Liver (tissue), 9 donors: ENCODE results near the gene PTGDR. TPM values are rescaled to one million over a fixed set of nuclear protein-coding genes. Genes with fewer than 3 reads are reported as not detected.

Experiments
- DNase-seq: peaks from one replicate; pipeline ENCODE4 v3.0.0-alpha.2; 2017; ENCODE audit warnings: low spot score
- H3K27ac ChIP-seq, 2 donors: one replicate each; pipeline ENCODE4 v1.7.0; 2013; ENCODE audit warnings: inconsistent platforms in 2 of 2, low read length in 2 of 2, control low read depth in 1 of 2, low read depth in 1 of 2, mild to moderate bottlenecking in 1 of 2
- H3K27me3 ChIP-seq, 4 donors: one replicate each; pipeline versions ENCODE4 v1.6.1 to v1.7.0; 2013; ENCODE audit warnings: low read length in 3 of 4, inconsistent platforms in 1 of 4, mild to moderate bottlenecking in 1 of 4, moderate library complexity in 1 of 4; ENCODE audit not compliant: control insufficient read depth in 4 of 4, insufficient read depth in 4 of 4
- H3K36me3 ChIP-seq, 4 donors: one replicate each; pipeline versions ENCODE4 v1.6.1 to v1.7.0; 2013; ENCODE audit warnings: low read length in 3 of 4, mild to moderate bottlenecking in 3 of 4, low read depth in 1 of 4, moderate library complexity in 1 of 4; ENCODE audit not compliant: control insufficient read depth in 4 of 4, insufficient read depth in 3 of 4
- H3K4me1 ChIP-seq, 4 donors: one replicate each; pipeline versions ENCODE4 v1.6.1 to v1.7.0; 2013; ENCODE audit warnings: low read length in 3 of 4, mild to moderate bottlenecking in 3 of 4, moderate library complexity in 1 of 4; ENCODE audit not compliant: control insufficient read depth in 4 of 4, insufficient read depth in 4 of 4
- H3K4me3 ChIP-seq, 3 donors: one replicate each; pipeline versions ENCODE4 v1.6.1 to v1.7.0; 2013; ENCODE audit warnings: low read length in 3 of 3, control low read depth in 1 of 3, low read depth in 1 of 3, mild to moderate bottlenecking in 1 of 3
- H3K9ac ChIP-seq, 2 donors: one replicate each; pipeline ENCODE4 v1.7.0; 2013; ENCODE audit warnings: low read length in 2 of 2, mild to moderate bottlenecking in 2 of 2, moderate library complexity in 2 of 2, control low read depth in 1 of 2, low read depth in 1 of 2
- H3K9me3 ChIP-seq, 4 donors: one replicate each; pipeline versions ENCODE4 v1.6.1 to v1.7.0; 2013; ENCODE audit warnings: low read length in 3 of 4; ENCODE audit not compliant: control insufficient read depth in 4 of 4
- EGR1 ChIP-seq, 2 donors: IDR thresholded peaks; 2 replicates each; pipeline ENCODE4 v1.6.1; 2016 to 2018; ENCODE audit warnings: antibody characterized with exemption in 2 of 2, low read depth in 2 of 2
- FOXA1 ChIP-seq: IDR thresholded peaks from 2 replicates; pipeline ENCODE4 v1.6.1; 2016; ENCODE audit warnings: antibody characterized with exemption
- FOXA2 ChIP-seq: IDR thresholded peaks from 2 replicates; pipeline ENCODE4 v1.6.1; 2016; ENCODE audit warnings: antibody characterized with exemption
- GABPA ChIP-seq, 2 donors: IDR thresholded peaks in 1 of 2; conservative IDR thresholded peaks in 1 of 2; 2 replicates each; pipeline ENCODE4 v1.6.1; 2016; ENCODE audit warnings: antibody characterized with exemption in 2 of 2, mild to moderate bottlenecking in 1 of 2, moderate library complexity in 1 of 2
- HNF4A ChIP-seq, 2 donors: conservative IDR thresholded peaks; 2 replicates each; pipeline ENCODE4 v1.6.1; 2016; ENCODE audit warnings: antibody characterized with exemption in 2 of 2, mild to moderate bottlenecking in 2 of 2
- HNF4G ChIP-seq: IDR thresholded peaks from 2 replicates; pipeline ENCODE4 v1.6.1; 2016; ENCODE audit warnings: antibody characterized with exemption
- JUND ChIP-seq, 2 donors: IDR thresholded peaks; 2 replicates each; pipeline ENCODE4 v1.6.1; 2016; ENCODE audit warnings: antibody characterized with exemption in 2 of 2
- NR2F2 ChIP-seq: IDR thresholded peaks from 2 replicates; pipeline ENCODE4 v1.6.1; 2016; ENCODE audit warnings: antibody characterized with exemption
- RAD21 ChIP-seq, 2 donors: IDR thresholded peaks; 2 replicates each; pipeline ENCODE4 v1.6.1; 2016; ENCODE audit warnings: antibody characterized with exemption in 2 of 2, mild to moderate bottlenecking in 2 of 2
- RXRA ChIP-seq, 2 donors: IDR thresholded peaks; 2 replicates each; pipeline ENCODE4 v1.6.1; 2017 to 2018; ENCODE audit warnings: antibody characterized with exemption in 2 of 2, mild to moderate bottlenecking in 1 of 2
- SP1 ChIP-seq: IDR thresholded peaks from 2 replicates; pipeline ENCODE4 v1.6.1; 2018; ENCODE audit warnings: antibody characterized with exemption, mild to moderate bottlenecking
- TAF1 ChIP-seq: conservative IDR thresholded peaks from 2 replicates; pipeline ENCODE4 v1.6.1; 2016; ENCODE audit warnings: antibody characterized with exemption, mild to moderate bottlenecking
- WGBS: extraction: QIAGEN DNeasy Blood & Tissue Kit; methylation state at CpG from one replicate; pipeline ENCODE4 v1.1.7; 2013; 5-methylcytosine and 5-hydroxymethylcytosine counted together
- polyA plus RNA-seq, 2 donors: library from polyadenylated mRNA; stranded (reverse) in 1 of 2; unstranded in 1 of 2; fragments of 200-250 nt in 1 of 2; fragments of >200 nt in 1 of 2; fragmentation: Nextera tagmentation in 1 of 2; extraction: Ambion mirVana in 1 of 2; gene quantifications; one replicate each; pipeline versions ENCODE4 v1.2.1 to v1.2.3, GENCODE V29; 2013 to 2015
- total RNA-seq, 2 donors: library from RNA; depleted of rRNA; stranded (reverse); fragments of >200 nt; gene quantifications; one replicate each; pipeline ENCODE4 v1.2.3, GENCODE V29; 2014
- TF ChIP-seq, protein P1 (sequence below): IDR thresholded peaks from 2 replicates; pipeline ENCODE4 v1.6.1; 2016; ENCODE audit warnings: antibody characterized with exemption, mild to moderate bottlenecking
- TF ChIP-seq, protein P2 (sequence below): IDR thresholded peaks from 2 replicates; pipeline ENCODE4 v1.6.1; 2016; ENCODE audit warnings: antibody characterized with exemption
- TF ChIP-seq, protein P3 (sequence below): IDR thresholded peaks from 2 replicates; pipeline ENCODE4 v1.6.1; 2016; ENCODE audit warnings: antibody characterized with exemption
- TF ChIP-seq, protein P4 (sequence below): IDR thresholded peaks from 2 replicates; pipeline ENCODE4 v1.6.1; 2016; ENCODE audit warnings: antibody characterized with exemption
- donor health status: healthy.
- donor health status: healthy.
- donor health status: healthy.
- donor health status: healthy.
- donor health status: healthy.

Gene PTGDR
- total and polyA plus RNA-seq, 4 donors, result 0.14 to 1.4 (median 0.44) TPM

DNA sequence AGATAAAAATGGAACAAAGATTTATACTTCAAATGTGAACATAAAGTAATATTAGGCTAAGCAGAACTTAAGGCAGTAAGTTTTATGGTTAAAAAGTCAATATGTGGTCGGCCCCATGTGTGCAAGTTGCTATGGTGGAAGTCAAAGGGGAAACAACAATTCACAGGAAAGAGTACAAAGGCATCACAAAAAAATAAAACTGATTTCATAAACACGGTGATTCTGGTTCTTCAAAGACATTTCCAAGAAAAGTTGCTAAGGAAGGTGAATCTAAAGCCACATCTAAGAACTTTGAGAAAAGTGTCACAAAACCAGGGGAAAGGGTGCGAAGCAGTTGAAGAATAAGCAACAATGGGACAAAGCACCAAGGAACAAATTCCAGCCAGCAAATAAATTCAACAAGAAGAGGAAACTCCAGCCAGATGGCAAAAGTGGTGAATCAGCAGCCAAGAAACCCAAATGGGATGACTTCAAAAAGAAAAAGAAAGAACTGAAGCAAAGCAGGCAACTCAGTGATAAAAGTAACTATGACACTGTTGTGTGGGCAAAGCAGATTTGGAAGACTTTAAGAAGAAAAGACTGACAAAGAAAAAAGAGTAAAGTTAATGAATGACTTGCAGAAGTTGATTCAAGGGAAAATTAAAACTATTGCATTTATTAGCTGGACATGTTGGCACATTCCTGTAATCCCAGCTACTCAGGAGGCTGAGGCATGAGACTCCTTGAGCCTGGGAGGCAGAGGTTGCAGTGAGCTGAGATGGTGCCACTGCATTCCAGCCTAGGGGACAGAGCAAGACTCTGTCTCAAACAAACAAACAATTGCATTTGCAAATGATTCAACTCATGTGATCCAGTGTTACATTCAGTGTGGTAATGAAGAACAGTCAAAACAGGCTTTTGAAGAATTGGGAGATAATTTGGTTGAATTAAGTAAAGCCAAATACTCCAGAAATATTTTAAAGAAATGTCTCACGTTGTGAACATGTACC, 19.5 kb downstream of the PTGDR start:
- Histone ChIP-seq H3K36me3 (no peaks in the 10 kb centered on the region), H3K27ac (no peak overlapping the region), H3K27me3 (no peaks in the 10 kb centered on the region), H3K4me3 (no peak overlapping the region), H3K9me3 (peaks cover 0 to 6% (median 0%) of the 10 kb centered on the region in 4 donors), H3K9ac (no peak overlapping the region), H3K4me1 (no peaks in the 10 kb centered on the region)
- TF ChIP-seq NR2F2 (no peak), HNF4A (conservative IDR thresholded peaks at IDR 0.05) (no peak), RXRA (IDR thresholded peaks at IDR 0.05) (no peak), TAF1 (no peak), HNF4G (no peak), SP1 (no peak), GABPA (IDR thresholded peaks at IDR 0.05 in 1 of 2, conservative IDR thresholded peaks at IDR 0.05 in 1 of 2) (no peak), EGR1 (IDR thresholded peaks at IDR 0.05; ENCODE audit: low read depth in 2 of 2) (no peak)
- TF ChIP-seq, protein P1, sequence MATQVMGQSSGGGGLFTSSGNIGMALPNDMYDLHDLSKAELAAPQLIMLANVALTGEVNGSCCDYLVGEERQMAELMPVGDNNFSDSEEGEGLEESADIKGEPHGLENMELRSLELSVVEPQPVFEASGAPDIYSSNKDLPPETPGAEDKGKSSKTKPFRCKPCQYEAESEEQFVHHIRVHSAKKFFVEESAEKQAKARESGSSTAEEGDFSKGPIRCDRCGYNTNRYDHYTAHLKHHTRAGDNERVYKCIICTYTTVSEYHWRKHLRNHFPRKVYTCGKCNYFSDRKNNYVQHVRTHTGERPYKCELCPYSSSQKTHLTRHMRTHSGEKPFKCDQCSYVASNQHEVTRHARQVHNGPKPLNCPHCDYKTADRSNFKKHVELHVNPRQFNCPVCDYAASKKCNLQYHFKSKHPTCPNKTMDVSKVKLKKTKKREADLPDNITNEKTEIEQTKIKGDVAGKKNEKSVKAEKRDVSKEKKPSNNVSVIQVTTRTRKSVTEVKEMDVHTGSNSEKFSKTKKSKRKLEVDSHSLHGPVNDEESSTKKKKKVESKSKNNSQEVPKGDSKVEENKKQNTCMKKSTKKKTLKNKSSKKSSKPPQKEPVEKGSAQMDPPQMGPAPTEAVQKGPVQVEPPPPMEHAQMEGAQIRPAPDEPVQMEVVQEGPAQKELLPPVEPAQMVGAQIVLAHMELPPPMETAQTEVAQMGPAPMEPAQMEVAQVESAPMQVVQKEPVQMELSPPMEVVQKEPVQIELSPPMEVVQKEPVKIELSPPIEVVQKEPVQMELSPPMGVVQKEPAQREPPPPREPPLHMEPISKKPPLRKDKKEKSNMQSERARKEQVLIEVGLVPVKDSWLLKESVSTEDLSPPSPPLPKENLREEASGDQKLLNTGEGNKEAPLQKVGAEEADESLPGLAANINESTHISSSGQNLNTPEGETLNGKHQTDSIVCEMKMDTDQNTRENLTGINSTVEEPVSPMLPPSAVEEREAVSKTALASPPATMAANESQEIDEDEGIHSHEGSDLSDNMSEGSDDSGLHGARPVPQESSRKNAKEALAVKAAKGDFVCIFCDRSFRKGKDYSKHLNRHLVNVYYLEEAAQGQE, result no peak
- TF ChIP-seq, protein P2, sequence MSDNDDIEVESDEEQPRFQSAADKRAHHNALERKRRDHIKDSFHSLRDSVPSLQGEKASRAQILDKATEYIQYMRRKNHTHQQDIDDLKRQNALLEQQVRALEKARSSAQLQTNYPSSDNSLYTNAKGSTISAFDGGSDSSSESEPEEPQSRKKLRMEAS, result no peak
- TF ChIP-seq, protein P3, sequence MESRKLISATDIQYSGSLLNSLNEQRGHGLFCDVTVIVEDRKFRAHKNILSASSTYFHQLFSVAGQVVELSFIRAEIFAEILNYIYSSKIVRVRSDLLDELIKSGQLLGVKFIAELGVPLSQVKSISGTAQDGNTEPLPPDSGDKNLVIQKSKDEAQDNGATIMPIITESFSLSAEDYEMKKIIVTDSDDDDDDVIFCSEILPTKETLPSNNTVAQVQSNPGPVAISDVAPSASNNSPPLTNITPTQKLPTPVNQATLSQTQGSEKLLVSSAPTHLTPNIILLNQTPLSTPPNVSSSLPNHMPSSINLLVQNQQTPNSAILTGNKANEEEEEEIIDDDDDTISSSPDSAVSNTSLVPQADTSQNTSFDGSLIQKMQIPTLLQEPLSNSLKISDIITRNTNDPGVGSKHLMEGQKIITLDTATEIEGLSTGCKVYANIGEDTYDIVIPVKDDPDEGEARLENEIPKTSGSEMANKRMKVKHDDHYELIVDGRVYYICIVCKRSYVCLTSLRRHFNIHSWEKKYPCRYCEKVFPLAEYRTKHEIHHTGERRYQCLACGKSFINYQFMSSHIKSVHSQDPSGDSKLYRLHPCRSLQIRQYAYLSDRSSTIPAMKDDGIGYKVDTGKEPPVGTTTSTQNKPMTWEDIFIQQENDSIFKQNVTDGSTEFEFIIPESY, result no peak
- TF ChIP-seq, protein P4, sequence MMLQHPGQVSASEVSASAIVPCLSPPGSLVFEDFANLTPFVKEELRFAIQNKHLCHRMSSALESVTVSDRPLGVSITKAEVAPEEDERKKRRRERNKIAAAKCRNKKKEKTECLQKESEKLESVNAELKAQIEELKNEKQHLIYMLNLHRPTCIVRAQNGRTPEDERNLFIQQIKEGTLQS, result no peak
- WGBS, result 68% methylated on average over 4 of the region's 4 CpGs
- DNase-seq, result no peak

DNA sequence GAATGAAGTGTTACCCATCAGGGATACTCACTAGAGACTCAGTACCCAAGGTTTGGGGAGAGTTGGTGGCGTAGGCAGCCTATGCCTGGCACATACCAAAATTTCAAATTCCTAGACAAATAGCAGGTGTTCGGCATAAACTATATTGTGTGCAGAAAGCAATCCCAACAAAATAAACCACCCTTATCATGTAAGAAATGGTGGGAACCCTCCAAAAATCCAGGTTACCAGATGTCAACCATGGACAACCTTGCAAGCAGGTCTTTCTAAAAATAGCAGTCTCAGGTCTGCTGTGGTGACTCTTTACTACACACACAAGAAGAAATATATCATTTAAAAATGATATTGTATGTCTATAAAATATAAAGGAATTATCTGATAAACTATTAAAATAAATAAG, 28.9 kb downstream of the PTGDR start:
- H3K4me1 ChIP-seq, result no peaks in the 10 kb centered on the region
- 93% methylated on average over 2 of the region's 2 CpGs for WGBS
- no peak for TF ChIP-seq TAF1
- no peak for TF ChIP-seq RAD21 (IDR thresholded peaks at IDR 0.05)
- no peak for TF ChIP-seq JUND (IDR thresholded peaks at IDR 0.05)
- TF ChIP-seq, protein P2, result no peak
- TF ChIP-seq, protein P3, result no peak
- no peak for TF ChIP-seq FOXA1
- no peak for TF ChIP-seq FOXA2
- TF ChIP-seq HNF4A (conservative IDR thresholded peaks at IDR 0.05), result no peak
- TF ChIP-seq NR2F2, result no peak
- no peak overlapping the region for H3K27ac ChIP-seq
- no peak overlapping the region for H3K4me3 ChIP-seq
- H3K36me3 ChIP-seq, result no peaks in the 10 kb centered on the region
- DNase-seq, result no peak
- no peaks in the 10 kb centered on the region for H3K27me3 ChIP-seq
- H3K9me3 ChIP-seq, result peaks cover 0 to 4% (median 0%) of the 10 kb centered on the region in 4 donors
- H3K9ac ChIP-seq, result no peak overlapping the region
